HepG2 (cell line): Measurements from ENCODE around the gene FAHD2A. TPM values are rescaled to one million over a fixed set of nuclear protein-coding genes. Genes with fewer than 3 reads are reported as not detected.

Experiments used
- CHD4 ChIP-seq: fragments of 200-600 bp; sonication (generic); IDR thresholded peaks from 2 replicates; pipeline ENCODE4 v1.7.0; 2017; ENCODE audit warnings: mild to moderate bottlenecking, low read length, borderline replicate concordance
- GATA4 ChIP-seq: sonication (generic); IDR thresholded peaks from 2 replicates; pipeline ENCODE4 v1.6.1; 2016; ENCODE audit warnings: antibody characterized with exemption, low read depth, borderline replicate concordance
- GATAD2A ChIP-seq: IDR thresholded peaks from 2 replicates; pipeline ENCODE4 v1.6.1; 2016
- HNRNPK ChIP-seq: fragments of 200-400 bp; formaldehyde crosslinking; IDR thresholded peaks from 2 replicates; pipeline ENCODE4 v1.6.1; 2018; ENCODE audit warnings: low read length, low read depth, moderate library complexity, mild to moderate bottlenecking; ENCODE audit not compliant: poor library complexity, severe bottlenecking
- NAIF1 ChIP-seq: sonication (generic); formaldehyde crosslinking; IDR thresholded peaks from 2 replicates; pipeline ENCODE4 v1.5.0; 2020; ENCODE audit warnings: mild to moderate bottlenecking, missing genetic modification reagents, borderline replicate concordance
- NCOA1 ChIP-seq: sonication (generic); formaldehyde crosslinking; IDR thresholded peaks from 2 replicates; pipeline ENCODE4 v1.9.0; 2021; ENCODE audit warnings: missing genetic modification reagents
- PAX8 ChIP-seq: sonication (generic); formaldehyde crosslinking; IDR thresholded peaks from 2 replicates; pipeline ENCODE4 v1.8.0; 2022; ENCODE audit warnings: mild to moderate bottlenecking, missing genetic modification reagents, borderline replicate concordance
- SAFB2 ChIP-seq: sonication (generic); formaldehyde crosslinking; IDR thresholded peaks from 2 replicates; pipeline ENCODE4 v1.5.1; 2020; ENCODE audit warnings: missing genetic modification reagents, low read depth, mild to moderate bottlenecking, borderline replicate concordance
- ZBTB46 ChIP-seq: sonication (generic); formaldehyde crosslinking; IDR thresholded peaks from 2 replicates; pipeline ENCODE4 v1.4.0; 2020; ENCODE audit warnings: mild to moderate bottlenecking, missing genetic modification reagents, borderline replicate concordance
- ZNF136 ChIP-seq: sonication (generic); formaldehyde crosslinking; IDR thresholded peaks from 2 replicates; pipeline ENCODE4 v1.8.1; 2022; ENCODE audit warnings: low read depth, mild to moderate bottlenecking, moderate library complexity, missing genetic modification reagents
- ZNF142 ChIP-seq: sonication (generic); formaldehyde crosslinking; IDR thresholded peaks from 2 replicates; pipeline ENCODE4 v1.4.0; 2020; ENCODE audit warnings: missing genetic modification reagents
- ZNF430 ChIP-seq: sonication (generic); formaldehyde crosslinking; IDR thresholded peaks from 2 replicates; pipeline ENCODE4 v1.9.0; 2021; ENCODE audit warnings: mild to moderate bottlenecking, missing genetic modification reagents
- ZNF501 ChIP-seq: sonication (generic); formaldehyde crosslinking; IDR thresholded peaks from 2 replicates; pipeline ENCODE4 v1.5.1; 2020; ENCODE audit warnings: mild to moderate bottlenecking, moderate library complexity, missing genetic modification reagents
- ZNF772 ChIP-seq: sonication (generic); formaldehyde crosslinking; IDR thresholded peaks from 2 replicates; pipeline ENCODE4 v1.5.0; 2020; ENCODE audit warnings: mild to moderate bottlenecking, missing genetic modification reagents
- polyA plus RNA-seq, 8 experiments: library from polyadenylated mRNA; depleted of rRNA in 3 of 8; stranded (reverse) in 7 of 8; unstranded in 1 of 8; fragments of >200 nt; fragmentation: Illumina TruSeq in 4 of 8; extraction: Trizol in 4 of 8; gene quantifications; 2 replicates each; pipeline versions ENCODE4 v1.2.1 to v1.2.3, GENCODE V29; 2011 to 2016; ENCODE audit warnings: low read depth in 4 of 8, missing spikeins in 1 of 8, mixed read lengths in 1 of 8; ENCODE audit not compliant: insufficient read depth in 1 of 8
- total RNA-seq, 5 experiments: library from RNA; depleted of rRNA; stranded (reverse); fragments of >200 nt; fragmentation: Illumina TruSeq; extraction: Trizol; gene quantifications; 2 replicates each; pipeline ENCODE4 v1.2.3, GENCODE V29; 2016; ENCODE audit warnings: low read depth in 1 of 5

Gene FAHD2A
- total and polyA plus RNA-seq, 2 of the 13 experiments (the other 11 are each of a cell fraction or from before 2014, with no cell fraction given), result 34.0 to 44.2 TPM

GRCh38 chr2:95390272-95390880 is 12.1 kb upstream of the FAHD2A start (continued):
- TF ChIP-seq ZBTB46 (no peak), ZNF142 (CRISPR knock-in tag) (no peak), NCOA1 (CRISPR knock-in tag) (peak; percentile 75; the same call in 1 of the 2 replicates), ZNF430 (no peak), HNRNPK (no peak), ZNF772 (CRISPR knock-in tag) (peak; percentile 60; the same call in 1 of the 2 replicates), GATA4 (no peak), ZNF136 (0 out of 2 replicates have a peak, but pooled peaks have one; percentile 70), NAIF1 (CRISPR knock-in tag) (no peak), GATAD2A (CRISPR knock-in tag) (peak; percentile 92), ZNF501 (CRISPR knock-in tag) (peak; percentile 73; the same call in 1 of the 2 replicates), CHD4 (no peak), PAX8 (CRISPR knock-in tag) (no peak), SAFB2 (CRISPR knock-in tag) (no peak)
